SU-DHL-6 (cell line): Measurements from ENCODE around the gene NUDT16L1.

Source experiments
- H2AFZ ChIP-seq: fragments of 200-600 bp; sonication (generic); 2 replicates; pipeline ENCODE4 v1.6.1; 2014; ENCODE audit warnings: low read depth, mild to moderate bottlenecking, moderate library complexity, mixed read lengths, antibody characterized with exemption, low read length; ENCODE audit not compliant: severe bottlenecking
- H3F3A ChIP-seq: fragments of 200-600 bp; shearing (Covaris generic); 2 replicates; pipeline ENCODE4 v1.6.0; 2016; ENCODE audit warnings: antibody characterized with exemption, mild to moderate bottlenecking; ENCODE audit not compliant: insufficient read depth
- H3K27ac ChIP-seq: fragments of 200-600 bp; sonication (generic); 2 replicates; pipeline ENCODE4 v1.5.1; 2016; ENCODE audit warnings: low read depth, mild to moderate bottlenecking, low read length, moderate library complexity, mixed read lengths
- H3K27me3 ChIP-seq: fragments of 200-600 bp; sonication (generic), shearing (Covaris generic); 2 replicates; pipeline ENCODE4 v1.6.0; 2014; ENCODE audit warnings: mild to moderate bottlenecking, low read length
- H3K36me3 ChIP-seq: fragments of 200-600 bp; sonication (generic); 2 replicates; pipeline ENCODE4 v1.6.1; 2014; ENCODE audit warnings: mild to moderate bottlenecking, low read length, mixed read lengths
- H3K4me2 ChIP-seq: fragments of 300-600, 200-600 bp; shearing (Covaris generic), sonication (generic); 2 replicates; pipeline ENCODE4 v1.6.0; 2014; ENCODE audit warnings: low read length, low read depth, mild to moderate bottlenecking; ENCODE audit not compliant: poor library complexity, severe bottlenecking
- H3K4me3 ChIP-seq: fragments of 200-600 bp; sonication (generic); 2 replicates; pipeline ENCODE4 v1.5.1; 2014; ENCODE audit warnings: antibody characterized with exemption, low read length, mild to moderate bottlenecking, mixed read lengths; ENCODE audit not compliant: insufficient read depth, poor library complexity, severe bottlenecking
- H3K79me2 ChIP-seq: fragments of 200-600 bp; sonication (generic); 2 replicates; pipeline ENCODE4 v1.6.1; 2014; ENCODE audit warnings: mild to moderate bottlenecking, low read length, moderate library complexity; ENCODE audit not compliant: insufficient read depth
- H3K9ac ChIP-seq: fragments of 200-600 bp; sonication (generic); 2 replicates; pipeline ENCODE4 v1.7.0; 2014; ENCODE audit warnings: mild to moderate bottlenecking, low read length
- H3K9me2 ChIP-seq: fragments of 200-600 bp; sonication (generic); replicated peaks from 2 replicates; pipeline ENCODE4 v1.6.1; 2014; ENCODE audit warnings: low read length; ENCODE audit not compliant: insufficient read depth
- H3K9me3 ChIP-seq: fragments of 200-600 bp; sonication (generic); 2 replicates; pipeline ENCODE4 v1.6.1; 2014; ENCODE audit warnings: low read length, mixed read lengths; ENCODE audit not compliant: insufficient read depth
- H4K20me1 ChIP-seq: fragments of 200-600 bp; sonication (generic); 2 replicates; pipeline ENCODE4 v1.6.1; 2014; ENCODE audit warnings: low read depth, mild to moderate bottlenecking, antibody characterized with exemption, low read length, moderate library complexity, mixed read lengths
- CTCF ChIP-seq: fragments of 200-600 bp; sonication (generic); IDR thresholded peaks from one replicate; pipeline ENCODE4 v1.5.1; 2017; ENCODE audit warnings: antibody characterized with exemption, mild to moderate bottlenecking, low read length, moderate library complexity; ENCODE audit not compliant: insufficient read depth, poor library complexity, severe bottlenecking
- EZH2phosphoT487 ChIP-seq: fragments of 200-600 bp; sonication (generic), shearing (Covaris generic); conservative IDR thresholded peaks from 2 replicates; pipeline ENCODE4 v1.6.1; 2018; ENCODE audit warnings: mild to moderate bottlenecking, antibody characterized with exemption, low read length, moderate library complexity, mixed read lengths

Gene NUDT16L1

GRCh38 chr16:4654964-4655590 lies 38.3 kb upstream of the NUDT16L1 start:
- TF ChIP-seq CTCF = no peak
- TF ChIP-seq EZH2phosphoT487 = no peak
- Histone ChIP-seq H3K4me3 (no peak overlapping the region), H3K4me2 (no peak overlapping the region), H3K9ac (no peak overlapping the region), H4K20me1 (no peaks in the 10 kb centered on the region), H3K79me2 (no peaks in the 10 kb centered on the region), H3K27me3 (no peaks in the 10 kb centered on the region), H3K9me3 (no peaks in the 10 kb centered on the region), H3K9me2 (no peaks in the 10 kb centered on the region), H3K27ac (no peak overlapping the region), H3K36me3 (no peaks in the 10 kb centered on the region), H3F3A (no peaks in the 10 kb centered on the region), H2AFZ (no peak overlapping the region)

DNA sequence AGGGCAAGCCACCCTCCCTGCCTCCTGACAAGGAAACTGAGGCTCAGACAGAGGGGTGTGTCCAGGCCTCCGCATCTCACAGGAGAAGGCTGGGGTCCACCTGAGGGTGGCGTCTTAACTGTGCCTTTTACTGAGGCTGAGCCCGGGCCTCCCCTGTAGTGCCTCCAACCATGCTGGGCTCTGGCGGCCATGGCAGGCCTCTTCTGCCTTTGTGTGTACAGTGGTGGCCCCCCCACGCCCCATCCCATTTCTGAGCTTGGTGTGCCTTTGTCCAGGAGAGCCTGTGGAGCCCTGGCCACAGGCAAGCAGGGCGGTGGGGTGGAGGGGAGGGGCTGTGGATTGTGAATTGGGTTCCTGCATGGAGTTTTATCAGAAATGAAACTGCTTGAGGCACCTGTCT lies 37.6 kb upstream of the NUDT16L1 start:
- no peaks in the 10 kb centered on the region for H3K79me2 ChIP-seq
- no peak overlapping the region for H3K9ac ChIP-seq
- no peak overlapping the region for H2AFZ ChIP-seq
- H3K36me3 ChIP-seq = no peaks in the 10 kb centered on the region
- H3K4me3 ChIP-seq = no peak overlapping the region
- no peaks in the 10 kb centered on the region for H3K9me2 ChIP-seq
- no peaks in the 10 kb centered on the region for H3K9me3 ChIP-seq
- no peaks in the 10 kb centered on the region for H3K27me3 ChIP-seq
- TF ChIP-seq EZH2phosphoT487 = no peak
- no peak for TF ChIP-seq CTCF
- H4K20me1 ChIP-seq = no peaks in the 10 kb centered on the region
- no peak overlapping the region for H3K4me2 ChIP-seq
- no peak overlapping the region for H3K27ac ChIP-seq
- H3F3A ChIP-seq = no peaks in the 10 kb centered on the region

DNA sequence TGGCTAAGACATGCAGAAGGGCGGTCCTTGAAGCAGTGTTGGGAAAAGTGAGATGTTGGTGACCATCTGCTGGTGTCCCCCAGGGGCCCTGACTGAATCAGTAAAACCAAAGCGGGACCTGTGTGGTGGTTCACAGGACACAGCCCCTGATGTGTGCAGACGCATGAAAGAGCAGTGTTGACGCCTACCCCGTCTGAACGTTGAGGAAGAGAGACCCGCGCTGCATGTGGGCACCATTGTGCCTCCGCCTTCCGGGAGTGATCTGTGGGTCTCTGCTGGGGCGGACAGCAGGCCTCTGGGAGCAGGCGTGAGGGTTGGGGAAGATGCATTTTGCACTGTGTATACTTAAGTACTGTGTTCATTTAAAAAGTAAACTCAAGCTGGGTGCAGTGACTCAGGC lies 37.1 kb upstream of the NUDT16L1 start:
- H3K4me3 ChIP-seq = no peak overlapping the region
- H4K20me1 ChIP-seq = no peaks in the 10 kb centered on the region
- H3K4me2 ChIP-seq = no peak overlapping the region
- no peak overlapping the region for H3K27ac ChIP-seq
- TF ChIP-seq EZH2phosphoT487 (no peak), CTCF (no peak)
- H2AFZ ChIP-seq = no peak overlapping the region
- no peaks in the 10 kb centered on the region for H3K36me3 ChIP-seq
- no peak overlapping the region for H3K9ac ChIP-seq
- no peaks in the 10 kb centered on the region for H3K9me3 ChIP-seq
- no peaks in the 10 kb centered on the region for H3K9me2 ChIP-seq
- no peaks in the 10 kb centered on the region for H3K27me3 ChIP-seq
- no peaks in the 10 kb centered on the region for H3K79me2 ChIP-seq
- no peaks in the 10 kb centered on the region for H3F3A ChIP-seq
